CD4-positive, alpha-beta T cell treated with Interferon alpha-2 for 1 hour (primary cell): ENCODE results near the gene TBX10.
"Not testable (repeated sequence)": the region's sequence is repeated elsewhere in the genome, so short reads cannot be mapped to it uniquely, and the experiment has no call there.

ENCODE experiments used
- DNase-seq, 2 donors: peaks; one replicate each; pipeline ENCODE4 v3.0.0-alpha.2; 2020 to 2022

The TBX10 gene

DNA sequence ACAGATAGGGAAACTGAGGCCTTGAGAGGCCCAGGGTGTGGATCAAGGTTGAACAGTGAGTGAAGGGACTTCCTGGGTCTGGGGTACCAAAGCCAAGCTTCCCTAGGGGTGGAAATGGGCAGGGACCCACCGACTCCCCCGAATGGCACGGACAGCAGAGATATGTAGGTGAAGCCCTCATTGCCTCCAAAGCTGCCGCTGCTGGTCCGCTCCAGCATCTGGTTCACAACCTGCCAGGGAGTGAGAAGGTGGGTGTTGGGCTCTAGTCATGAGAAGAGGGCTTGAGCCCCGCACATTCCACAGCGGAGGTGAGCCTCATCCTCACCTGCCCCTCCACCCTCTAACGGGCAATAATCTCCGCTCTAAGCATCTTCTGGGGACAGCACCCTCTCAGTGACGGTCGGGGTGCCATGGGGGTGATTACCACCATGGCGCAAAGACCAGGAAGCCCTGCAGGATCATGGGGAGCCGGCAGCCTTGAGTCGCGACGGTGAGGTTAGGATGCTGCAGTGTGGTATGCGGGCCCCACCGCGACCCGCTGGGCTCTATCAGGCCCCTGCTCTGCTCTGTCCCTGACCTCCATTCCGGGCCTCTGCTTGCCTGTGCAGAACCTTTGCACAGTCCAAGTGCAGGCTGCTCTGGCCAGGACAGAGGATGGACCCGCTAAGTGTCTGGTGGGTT, 24.1 kb upstream of the TBX10 start:
- no peak for DNase-seq

DNA sequence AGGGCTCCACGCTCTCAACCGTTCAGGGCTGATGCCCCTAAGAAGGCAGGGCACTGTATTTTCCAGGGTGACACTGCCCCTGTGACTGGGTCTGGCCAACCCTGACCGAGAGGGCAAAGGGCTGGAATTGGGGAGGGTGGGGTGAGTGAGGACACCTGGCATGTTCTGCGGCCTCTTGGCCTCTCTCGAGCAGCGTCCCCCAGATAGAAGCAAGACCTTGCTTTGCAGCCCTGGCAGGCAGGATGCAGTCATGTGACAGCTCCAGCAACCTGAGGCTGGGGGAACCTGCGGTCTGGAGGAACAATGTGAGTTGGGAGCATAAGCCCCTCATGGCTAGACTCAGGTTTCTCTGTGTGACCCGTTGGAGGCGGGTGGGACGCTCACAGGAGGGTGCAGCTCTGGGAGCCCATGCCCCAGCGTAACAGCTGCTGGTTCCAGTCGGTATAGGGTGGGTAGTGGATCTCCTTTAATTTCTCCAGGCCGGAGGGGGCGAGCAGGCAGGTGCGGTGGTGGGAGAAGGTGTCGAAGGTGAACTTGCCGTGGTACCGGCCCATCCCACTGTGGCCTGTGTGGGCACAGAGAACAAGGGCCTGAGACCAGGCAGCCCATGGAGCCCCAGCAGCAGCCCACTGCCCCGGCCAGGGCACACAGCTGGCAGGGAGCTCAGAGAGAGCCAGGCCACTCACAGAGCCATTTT, 23.4 kb upstream of the TBX10 start:
- no peak for DNase-seq

DNA sequence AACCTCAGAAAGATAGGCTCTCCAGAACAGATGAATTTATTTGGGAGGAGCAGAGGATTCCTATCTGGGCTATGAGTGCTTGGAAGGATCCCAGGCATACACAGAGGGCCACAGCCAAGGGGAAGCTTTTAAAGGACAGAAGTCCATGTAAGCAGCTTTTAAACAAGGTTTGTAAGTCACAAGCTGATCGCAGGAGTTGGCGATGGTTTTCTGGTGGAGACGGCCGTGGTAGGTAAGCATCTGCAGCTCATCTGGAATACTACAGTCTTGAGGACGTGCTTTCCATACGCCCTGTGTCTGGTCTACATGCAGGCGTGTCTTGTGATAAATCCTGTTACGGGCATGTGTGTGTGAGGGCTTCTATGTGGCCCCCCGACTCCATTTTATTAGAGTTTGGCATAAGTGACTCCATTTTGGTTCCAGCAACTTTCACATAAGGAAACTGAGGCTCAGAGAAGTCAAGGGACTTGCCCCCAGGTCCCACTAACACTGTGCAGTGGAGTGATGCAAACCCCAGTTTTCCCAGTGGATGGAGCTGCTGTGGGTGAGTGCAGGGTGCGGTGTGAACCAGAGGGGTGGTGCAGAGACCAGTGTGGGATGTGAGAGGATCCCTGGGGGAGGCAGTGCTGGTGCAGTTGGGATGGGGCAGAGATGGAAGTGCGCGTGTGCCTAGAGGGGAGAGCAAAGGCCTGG, 22.7 kb upstream of the TBX10 start:
- no peak for DNase-seq

DNA sequence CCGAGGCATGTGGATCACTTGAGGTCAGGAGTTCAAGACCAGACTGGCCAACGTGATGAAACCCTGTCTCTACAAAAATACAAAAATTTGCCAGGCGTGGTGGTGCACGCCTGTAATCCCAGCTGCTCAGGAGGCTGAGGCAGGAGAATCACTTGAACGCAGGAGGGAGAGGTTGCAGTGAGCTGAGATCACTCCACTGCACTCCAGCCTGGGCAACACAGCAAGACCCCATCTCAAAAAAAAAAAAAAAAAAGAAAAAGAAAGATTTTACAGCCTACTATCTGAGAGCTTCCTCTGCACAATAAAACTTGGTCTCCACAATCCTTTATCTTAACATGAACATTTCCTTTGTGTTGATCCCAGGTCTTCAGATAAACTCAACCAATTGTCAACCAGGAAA, 21.2 kb upstream of the TBX10 start:
- not testable (repeated sequence) for DNase-seq

DNA sequence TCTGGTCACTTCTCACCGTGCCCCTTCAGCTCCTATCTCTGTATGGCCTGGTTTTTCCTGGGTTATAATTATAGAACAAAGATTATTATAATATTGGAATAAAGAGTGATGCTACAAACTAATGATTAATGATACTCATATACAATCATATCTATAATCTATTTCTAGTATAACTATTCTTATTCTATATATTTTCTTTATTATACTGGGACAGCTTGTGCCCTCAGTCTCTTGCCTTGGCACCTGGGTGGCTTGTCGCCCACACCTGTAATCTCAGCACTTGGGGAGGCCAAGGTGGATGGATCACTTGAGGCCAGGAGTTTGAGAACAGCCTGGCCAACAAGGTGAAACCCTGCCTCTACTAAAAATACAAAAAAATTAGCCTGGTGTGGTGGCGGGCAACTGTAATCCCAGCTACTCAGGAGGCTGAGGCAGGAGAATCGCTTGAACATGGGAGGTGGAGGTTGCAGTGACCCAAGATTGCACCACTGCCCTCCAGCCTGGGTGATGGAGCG, 20.1 kb upstream of the TBX10 start:
- not testable (repeated sequence) for DNase-seq

DNA sequence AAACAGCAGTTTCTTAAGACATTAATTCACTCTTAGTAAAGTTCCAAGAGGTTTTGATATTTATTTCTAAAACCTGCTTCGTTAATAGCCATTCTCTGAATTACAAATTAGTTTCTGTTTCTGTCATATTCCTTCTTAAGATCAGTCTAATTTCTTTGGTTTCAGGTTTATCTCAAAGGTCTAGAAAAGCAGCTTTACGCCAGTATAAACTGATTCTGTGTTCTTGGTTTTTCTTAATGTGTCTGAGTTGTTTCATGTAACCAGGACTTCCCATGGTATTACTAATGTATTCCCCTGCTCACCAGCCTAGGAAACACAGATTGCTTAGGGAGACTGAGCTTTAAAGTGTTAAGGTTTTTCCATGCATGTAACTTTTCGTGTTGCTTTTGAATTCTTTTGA, 17.7 kb upstream of the TBX10 start:
- no peak for DNase-seq

DNA sequence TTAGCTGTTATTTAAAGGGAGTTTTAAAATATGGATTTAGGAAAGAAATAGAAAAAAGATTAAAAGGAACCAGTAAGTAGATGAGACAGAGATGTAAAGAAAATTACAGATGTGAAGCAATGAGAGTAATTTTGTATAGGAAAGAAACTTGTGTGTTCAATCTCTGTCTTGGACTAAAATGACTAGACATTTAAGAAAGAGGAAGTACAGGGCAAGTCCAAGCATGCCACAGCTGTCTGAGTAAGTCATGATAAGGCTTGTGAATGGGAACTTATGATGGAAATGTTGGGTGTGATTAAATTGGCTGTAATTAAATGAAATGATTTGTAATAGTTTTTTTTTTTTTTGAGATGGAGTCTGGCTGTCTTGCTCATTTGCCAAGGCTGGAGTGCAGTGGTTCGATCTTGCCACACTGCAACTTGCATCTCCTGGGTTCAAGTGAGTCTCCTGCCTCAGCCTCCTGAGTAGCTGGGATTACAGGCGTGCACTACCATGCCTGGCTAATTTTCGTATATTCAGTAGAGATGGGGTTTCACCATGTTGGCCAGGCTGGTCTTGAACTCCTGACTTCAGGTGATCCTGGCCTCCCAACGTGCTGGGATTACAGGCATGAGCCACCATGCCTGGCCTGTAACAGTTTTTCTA, 16.8 kb upstream of the TBX10 start:
- no peak for DNase-seq

DNA sequence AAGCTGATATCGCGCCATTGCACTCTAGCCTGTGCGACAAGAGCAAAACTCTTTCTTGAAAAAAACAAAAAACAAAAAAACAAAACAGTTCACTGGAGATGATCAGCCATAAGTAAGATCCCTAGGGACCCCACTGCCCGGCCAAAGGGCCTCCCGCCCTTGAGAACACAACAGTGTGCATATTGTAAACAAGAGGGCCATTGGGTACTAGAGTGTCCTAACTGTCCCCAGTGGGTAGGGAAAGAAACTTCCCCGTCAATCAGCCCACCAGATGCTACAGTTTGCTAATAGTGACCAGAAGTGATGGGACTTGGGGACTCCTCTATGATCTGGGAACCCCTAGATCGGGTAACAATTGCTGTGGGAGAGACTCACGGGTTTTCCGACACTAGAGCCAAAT, 14.7 kb upstream of the TBX10 start:
- DNase-seq: no peak

DNA sequence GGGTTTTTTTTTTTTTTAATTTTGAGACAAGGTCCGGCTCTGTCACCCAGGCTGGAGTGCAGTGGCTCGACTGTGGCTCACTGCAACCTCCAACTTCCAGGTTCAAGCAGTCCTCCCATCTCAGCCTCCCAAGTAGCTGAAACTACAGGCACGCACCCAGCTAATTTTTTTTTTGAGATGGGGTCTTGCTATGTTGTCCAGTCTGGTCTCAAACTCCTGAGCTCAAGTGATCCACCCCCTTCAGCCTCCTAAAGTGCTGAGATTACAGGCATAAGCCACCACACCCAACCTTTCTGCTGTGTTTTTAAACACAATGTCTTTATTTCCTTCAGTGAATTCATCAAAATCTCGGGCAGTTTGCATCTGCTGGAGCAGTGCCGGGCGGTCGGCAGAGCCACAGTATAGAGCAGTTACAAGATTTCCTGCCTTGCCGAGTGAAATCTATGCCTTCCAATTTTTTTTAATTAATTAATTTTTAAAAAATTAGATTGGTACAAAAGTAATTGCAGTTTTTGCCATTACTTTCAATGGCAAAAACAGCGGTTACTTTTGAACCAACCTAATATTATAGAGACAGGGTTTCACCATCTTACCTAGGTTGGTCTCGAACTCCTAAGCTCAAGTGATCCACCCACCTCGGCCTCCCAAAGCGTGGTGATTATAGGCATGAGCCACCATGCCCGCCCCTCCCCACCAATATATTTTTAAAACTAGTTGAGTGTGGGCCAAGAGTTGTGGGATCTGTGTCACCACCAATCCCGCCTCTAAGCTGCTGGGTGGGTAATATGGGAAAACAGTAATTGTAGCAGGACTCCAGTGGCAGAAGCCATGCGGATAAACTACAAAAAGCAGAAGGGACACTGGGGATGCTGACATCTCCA, 13.6 kb upstream of the TBX10 start:
- no peak for DNase-seq

DNA sequence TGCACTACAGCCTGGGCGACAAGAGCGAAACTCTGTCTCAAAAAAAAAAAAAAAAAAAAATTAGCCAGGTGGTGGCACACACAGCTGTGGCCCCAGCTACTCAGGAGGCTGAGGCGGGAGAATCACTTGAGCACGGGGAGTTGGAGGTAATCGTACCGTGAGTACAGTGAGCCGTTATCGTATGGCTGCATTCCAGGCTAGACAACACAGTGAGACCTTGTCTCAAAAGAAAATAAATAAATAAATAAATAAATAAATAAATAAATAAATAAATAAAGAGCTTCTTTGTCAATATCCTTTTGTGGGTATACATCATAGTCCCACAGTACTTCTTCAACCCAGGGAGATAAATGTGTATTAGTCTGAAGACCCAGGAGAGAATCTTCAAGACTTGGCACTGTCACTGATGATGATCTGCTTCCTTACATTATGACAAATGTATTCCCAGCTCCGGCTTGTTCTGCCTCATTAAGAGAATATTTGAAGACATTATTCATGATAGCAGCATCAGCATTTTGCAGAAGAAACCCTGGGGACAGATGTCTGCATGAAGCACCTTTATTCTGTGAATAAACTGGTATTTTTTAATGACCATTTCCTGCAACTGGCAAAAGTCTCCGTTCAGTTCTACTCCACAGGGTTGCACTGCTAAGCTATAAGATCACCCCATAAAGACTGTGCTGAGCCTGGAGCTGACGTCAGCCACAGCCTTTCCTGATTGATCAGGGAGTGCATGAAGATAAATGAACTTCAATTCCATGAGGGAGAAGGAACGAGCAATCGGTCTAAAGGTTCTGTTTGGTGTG, 12.6 kb upstream of the TBX10 start:
- no peak for DNase-seq

DNA sequence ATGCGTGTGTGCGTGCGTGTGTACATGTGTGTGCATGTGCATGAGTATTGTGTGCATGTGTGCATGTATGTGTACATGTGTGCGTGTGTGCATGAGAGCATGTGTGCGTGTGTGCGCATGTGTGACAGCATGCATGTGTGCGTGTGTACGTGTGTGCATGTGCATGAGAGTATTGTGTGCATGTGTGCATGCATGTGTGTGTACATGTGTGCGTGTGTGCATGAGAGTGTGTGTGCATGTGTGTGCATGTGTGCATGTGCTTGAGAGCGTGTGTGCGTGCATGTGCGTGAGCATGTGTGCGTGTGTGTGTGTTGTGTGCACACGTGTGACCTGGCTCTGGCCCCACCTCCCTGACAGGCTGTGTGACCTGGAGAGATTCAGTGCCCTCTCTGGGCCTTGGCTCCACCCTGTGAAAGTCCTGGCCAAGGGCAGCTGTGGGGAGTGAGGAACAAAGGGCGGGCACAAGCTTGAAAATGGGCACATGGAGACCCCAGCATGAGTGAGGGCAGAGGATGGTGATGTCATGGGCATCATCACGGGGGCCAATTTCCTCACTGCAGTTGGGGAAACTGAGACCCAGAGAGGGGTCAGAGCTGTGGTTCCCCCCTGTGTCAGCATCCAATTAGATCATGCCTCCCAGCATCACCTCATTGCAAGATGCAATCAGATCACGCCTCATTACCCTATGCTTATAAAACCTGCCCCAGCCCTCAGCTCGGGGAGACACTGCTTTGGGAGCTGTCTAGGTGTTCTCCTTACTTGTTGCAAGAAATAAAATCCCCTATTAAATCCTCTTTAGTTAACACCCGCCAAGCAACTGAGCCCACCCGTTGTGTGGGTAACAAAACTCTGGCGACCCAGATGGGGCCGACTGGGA, 10.3 kb upstream of the TBX10 start:
- no peak for DNase-seq

DNA sequence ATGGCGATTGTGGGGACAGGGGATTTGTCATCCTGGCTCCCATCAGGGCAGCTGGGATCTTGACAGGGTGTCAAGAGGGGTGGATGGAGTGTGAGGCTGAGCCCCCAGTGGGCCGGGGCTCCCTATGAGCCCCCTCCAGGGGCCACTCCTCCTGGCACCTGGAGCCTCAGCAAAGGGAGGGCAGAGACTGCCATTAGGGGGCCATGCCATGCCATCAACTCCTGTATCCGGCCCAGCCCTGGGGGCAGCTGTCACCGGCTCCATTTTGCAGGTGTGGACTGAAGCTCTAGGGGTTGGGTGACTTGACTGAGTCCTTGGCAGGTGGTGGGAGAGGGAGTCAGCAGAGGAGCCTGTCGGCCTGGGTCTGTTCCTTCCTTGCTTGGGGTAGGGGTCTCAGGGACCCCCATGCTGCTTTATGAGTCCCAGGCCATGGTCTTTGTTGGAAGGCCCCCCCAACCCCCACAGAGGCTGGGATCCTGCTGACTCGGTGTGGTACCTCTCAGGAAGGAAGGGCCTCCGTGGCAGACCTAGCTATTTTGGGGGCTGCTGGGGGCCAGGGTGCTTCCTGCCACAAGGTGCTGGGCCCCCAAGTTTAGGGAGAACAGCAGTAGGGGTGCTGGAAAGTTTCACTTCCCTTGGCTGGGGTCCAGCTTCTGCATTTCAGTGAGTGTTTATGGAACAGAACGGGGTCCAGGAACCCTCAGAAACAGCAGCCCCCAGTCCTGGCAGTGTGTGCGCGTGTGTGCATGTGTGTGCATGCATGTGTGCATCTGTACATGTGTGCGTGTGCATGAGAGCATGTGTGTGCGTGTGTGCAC, 9.4 kb upstream of the TBX10 start:
- DNase-seq: peak in 1 of 2 donors; percentile 33

DNA sequence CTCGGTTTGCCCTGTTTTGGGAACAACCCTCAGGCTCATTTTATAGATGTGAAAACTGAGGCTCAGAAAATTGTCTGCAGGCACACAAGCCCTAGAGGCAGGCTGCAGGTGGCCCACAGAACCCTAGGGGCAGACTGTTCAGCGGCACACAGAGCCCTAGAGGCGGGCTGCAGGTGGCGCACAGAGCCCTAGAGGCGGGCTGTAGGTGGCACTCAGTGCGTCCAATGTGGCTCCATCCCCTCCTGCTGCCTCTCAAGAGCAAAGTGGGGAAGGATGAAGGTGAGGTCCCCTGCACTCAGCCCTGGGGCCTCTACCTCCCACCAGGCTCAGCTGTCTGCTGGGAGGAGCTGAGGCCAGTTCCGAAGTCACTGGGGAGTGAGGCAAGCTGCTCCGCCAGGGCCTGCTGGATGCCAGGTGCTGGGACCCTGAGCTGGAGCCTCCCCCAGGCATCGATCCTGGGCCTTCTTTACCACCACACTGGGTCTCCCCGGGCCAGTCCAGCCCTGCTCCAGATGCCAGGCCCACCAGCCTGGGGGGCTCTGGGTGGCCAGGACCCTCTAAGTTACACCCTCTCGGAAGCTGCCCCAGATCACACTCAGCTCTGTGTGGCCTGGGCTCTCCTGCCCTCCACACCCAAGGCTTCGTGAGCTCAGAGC, 8.7 kb upstream of the TBX10 start:
- peak; percentile 60 for DNase-seq

DNA sequence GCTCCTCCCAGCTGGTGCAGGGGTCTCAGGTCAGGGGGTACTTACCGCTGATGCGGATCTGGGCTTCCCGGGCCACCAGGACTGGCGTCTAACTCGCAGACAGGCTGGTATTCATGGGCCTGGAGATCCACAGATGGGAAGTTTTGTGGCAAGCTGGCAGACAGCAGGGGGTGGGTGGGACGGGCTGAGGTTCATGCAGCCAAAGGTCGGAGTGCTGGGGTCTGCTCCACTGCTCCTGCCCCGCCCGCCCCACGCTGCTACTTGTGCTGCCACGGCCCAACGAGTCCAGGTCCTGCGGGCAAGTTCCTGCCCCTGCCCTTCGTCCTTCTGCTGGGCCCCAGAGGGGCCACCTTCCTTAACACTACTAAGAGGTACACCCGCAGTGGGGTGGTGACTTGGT, 7.9 kb upstream of the TBX10 start:
- DNase-seq: no peak

DNA sequence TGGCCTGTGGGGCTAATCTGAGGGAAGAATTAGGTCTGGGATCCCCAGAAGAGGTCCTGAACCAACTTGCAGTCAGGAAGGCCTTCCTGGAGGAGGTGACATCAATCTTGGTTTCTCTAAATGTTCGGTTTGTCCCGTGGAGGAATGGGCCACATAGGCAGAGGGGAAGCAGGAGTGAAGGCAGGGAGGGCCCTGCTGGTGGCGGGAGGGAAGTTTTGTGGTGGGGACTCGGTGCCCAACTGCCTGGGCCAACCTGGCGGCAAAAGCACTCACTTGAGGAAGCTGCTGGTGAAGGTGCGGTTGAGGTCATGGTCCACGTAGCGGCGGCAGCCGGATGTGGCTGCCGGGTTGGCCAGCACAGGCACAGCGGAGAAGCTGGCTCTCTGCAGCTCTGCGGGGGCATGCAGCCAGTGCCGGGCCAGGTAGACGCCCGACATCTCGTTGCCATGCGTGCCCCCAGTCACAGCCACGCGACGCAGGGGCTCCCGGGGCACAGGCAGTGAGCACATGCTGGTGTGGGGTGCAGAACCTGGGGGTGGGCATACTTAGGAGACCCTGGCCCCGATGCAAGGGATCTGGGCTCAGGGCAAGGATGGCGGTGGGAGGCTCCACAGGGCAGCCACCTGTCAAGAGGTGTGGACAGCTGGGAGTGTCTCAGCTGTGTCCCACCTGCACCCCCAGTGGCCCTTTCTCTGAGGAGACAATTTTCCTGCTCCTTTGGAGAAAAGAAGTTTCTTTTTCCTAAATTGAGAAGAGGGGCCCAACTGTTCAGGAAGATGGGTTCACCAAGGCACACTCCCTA, 7.2 kb upstream of the TBX10 start:
- peak; percentile 56 to 63 for DNase-seq

DNA sequence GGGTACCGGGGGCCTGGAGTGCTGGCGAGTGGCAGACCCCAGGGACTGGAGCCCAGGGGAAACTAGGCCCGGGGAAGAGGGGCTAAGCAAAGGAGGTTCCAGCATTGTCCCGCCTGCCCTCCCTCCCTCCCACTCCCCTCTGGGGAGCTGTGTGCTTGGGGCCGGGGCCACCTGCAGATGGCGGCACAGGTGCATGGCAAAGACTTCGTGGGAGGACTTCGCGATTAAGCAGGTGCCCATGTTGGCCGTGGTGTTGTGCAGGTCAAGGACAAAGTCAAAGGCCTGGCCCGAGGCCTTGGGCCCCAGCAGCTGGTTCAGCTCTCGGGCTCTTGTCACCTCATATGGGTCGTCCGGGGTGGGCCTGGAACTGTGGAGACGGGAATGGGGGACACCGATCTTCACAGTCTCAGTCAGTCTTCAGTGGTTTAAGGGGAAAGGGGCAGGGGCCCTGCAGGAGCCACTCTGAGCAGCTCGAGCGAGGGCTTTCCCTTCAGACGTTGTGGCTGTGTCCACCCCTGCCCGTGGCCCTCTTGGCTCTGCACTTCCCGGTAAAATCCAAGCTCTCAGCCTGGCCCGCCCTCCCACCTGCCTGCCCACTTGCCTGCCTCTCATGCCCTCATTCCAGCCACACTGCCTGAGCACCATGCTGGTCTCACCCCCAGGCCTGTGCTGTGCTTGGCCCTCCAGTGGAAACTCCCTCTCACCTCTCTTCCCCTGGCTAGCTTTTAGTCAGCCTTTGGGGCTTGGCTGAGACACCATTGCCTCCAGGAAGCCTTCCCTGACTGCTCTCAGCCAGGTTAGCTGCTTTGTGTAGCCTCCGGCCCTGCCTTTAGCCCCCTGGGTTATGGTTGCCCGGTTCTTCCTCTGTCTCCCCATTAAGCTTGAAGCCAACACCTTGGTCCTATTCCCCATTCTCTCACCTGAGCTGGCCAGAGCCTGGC, 6.2 kb upstream of the TBX10 start:
- DNase-seq: no peak
